HEK293T (cell line): ENCODE measurements around the gene AMELX.

Experiments
- BHLHE40 ChIP-seq: fragments of 450-650 bp; IDR thresholded peaks from 2 replicates; pipeline ENCODE4 v1.6.1; 2016; ENCODE audit warnings: mild to moderate bottlenecking, moderate library complexity, borderline replicate concordance
- FOXK2 ChIP-seq: fragments of 450-650 bp; IDR thresholded peaks from 2 replicates; pipeline ENCODE4 v1.6.1; 2016; ENCODE audit warnings: mild to moderate bottlenecking
- LEF1 ChIP-seq: fragments of 450-650 bp; IDR thresholded peaks from 2 replicates; pipeline ENCODE4 v1.6.1; 2017; ENCODE audit warnings: mild to moderate bottlenecking, borderline replicate concordance
- NFRKB ChIP-seq: fragments of 450-650 bp; IDR thresholded peaks from 2 replicates; pipeline ENCODE4 v1.6.1; 2016; ENCODE audit warnings: mild to moderate bottlenecking, moderate library complexity
- PKNOX1 ChIP-seq: fragments of 450-650 bp; IDR thresholded peaks from 2 replicates; pipeline ENCODE4 v1.6.1; 2016
- SP1 ChIP-seq: fragments of 450-650 bp; IDR thresholded peaks from 2 replicates; pipeline ENCODE4 v1.6.1; 2017
- SUZ12 ChIP-seq: fragments of 450-650 bp; IDR thresholded peaks from 2 replicates; pipeline ENCODE4 v1.6.1; 2016; ENCODE audit warnings: mild to moderate bottlenecking

GRCh38 chrX:11309220-11309619 lies 16.0 kb downstream of the AMELX start:
- no peak for TF ChIP-seq LEF1
- TF ChIP-seq SUZ12, result no peak
- TF ChIP-seq BHLHE40, result no peak
- TF ChIP-seq SP1, result no peak
- no peak for TF ChIP-seq NFRKB
- TF ChIP-seq FOXK2, result no peak
- no peak for TF ChIP-seq PKNOX1
